Gastrocnemius medialis (tissue), 4 donors: Measurements from ENCODE around the gene SNRPE.

Experiments
- POLR2A ChIP-seq, 2 donors: fragments of 450-650 bp; IDR thresholded peaks; one replicate each; pipeline ENCODE4 v1.6.1; 2017; ENCODE audit warnings: antibody characterized with exemption in 2 of 2, mild to moderate bottlenecking in 2 of 2, moderate library complexity in 2 of 2
- TF ChIP-seq, protein P1 (sequence below), 5 experiments: fragments of 450-650 bp in 3 of 5; fragments of 200-600 bp in 2 of 5; sonication (generic) in 2 of 5; IDR thresholded peaks in 4 of 5; conservative IDR thresholded peaks in 1 of 5; 1 replicate in 4 of 5; 2 replicates in 1 of 5; pipeline ENCODE4 v1.5.1; 2016 to 2019; ENCODE audit warnings: antibody characterized with exemption in 5 of 5, mild to moderate bottlenecking in 3 of 5, moderate library complexity in 3 of 5

DNA sequence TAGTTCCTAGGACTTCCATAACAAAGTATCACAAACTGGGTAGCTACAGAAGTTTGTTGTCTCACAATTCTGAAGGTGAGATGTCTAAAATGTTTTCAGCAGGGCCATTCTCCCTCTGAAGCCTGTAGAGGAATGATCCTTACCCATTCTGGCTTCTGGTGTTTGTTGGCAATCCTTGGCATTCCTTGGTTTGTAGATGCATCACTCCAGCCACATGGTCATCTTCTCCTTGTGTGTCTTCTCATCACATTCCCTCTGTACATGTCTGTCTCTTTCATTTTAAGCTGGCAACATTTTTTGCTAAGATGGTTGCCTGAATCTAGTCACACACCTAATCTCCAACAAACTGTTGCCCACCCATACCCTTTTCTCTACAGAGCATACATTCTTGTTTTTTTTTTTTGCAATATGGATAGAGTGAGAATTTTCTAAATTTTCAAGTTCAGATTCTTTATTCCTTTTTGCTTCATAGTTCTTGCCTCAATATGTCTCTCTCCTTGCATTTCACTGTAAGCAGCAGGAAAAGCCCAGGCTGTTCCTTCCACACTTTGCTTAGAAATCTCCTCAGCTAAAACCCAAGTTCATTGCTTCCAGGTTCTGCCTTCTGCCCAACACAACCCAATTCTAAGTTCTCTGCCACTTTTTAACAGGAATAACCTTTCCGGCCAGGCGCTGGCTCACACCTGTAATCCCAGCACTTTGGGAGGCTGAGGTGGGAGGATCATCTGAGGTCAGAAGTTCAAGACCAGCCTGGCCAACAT, 47.6 kb upstream of the SNRPE start:
- TF ChIP-seq, protein P1, sequence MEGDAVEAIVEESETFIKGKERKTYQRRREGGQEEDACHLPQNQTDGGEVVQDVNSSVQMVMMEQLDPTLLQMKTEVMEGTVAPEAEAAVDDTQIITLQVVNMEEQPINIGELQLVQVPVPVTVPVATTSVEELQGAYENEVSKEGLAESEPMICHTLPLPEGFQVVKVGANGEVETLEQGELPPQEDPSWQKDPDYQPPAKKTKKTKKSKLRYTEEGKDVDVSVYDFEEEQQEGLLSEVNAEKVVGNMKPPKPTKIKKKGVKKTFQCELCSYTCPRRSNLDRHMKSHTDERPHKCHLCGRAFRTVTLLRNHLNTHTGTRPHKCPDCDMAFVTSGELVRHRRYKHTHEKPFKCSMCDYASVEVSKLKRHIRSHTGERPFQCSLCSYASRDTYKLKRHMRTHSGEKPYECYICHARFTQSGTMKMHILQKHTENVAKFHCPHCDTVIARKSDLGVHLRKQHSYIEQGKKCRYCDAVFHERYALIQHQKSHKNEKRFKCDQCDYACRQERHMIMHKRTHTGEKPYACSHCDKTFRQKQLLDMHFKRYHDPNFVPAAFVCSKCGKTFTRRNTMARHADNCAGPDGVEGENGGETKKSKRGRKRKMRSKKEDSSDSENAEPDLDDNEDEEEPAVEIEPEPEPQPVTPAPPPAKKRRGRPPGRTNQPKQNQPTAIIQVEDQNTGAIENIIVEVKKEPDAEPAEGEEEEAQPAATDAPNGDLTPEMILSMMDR (IDR thresholded peaks at IDR 0.05 in 4 of 5, conservative IDR thresholded peaks at IDR 0.05 in 1 of 5), result no peak
- no peak for TF ChIP-seq POLR2A (IDR thresholded peaks at IDR 0.05)
